ENCODE measurements around the gene DEPDC4.

DEPDC4 gene

GRCh38 chr12:100251917-100252316 is 15.0 kb downstream of the DEPDC4 start:
- H3K27ac ChIP-seq (ENCODE audit: low read length), result no peak overlapping the region
- H3K79me2 ChIP-seq (ENCODE audit: low read length), result no peaks in the 10 kb centered on the region
- no peaks in the 10 kb centered on the region for H3K36me3 ChIP-seq (replicated peaks; ENCODE audit: low read depth, low read length)
- no peaks in the 10 kb centered on the region for H4K20me1 ChIP-seq (ENCODE audit: insufficient read depth, low read length)
- H3K4me1 ChIP-seq (ENCODE audit: low read length), result 0 out of 2 replicates have a peak, but pooled peaks cover 4% of the 10 kb centered on the region
- H2AFZ ChIP-seq (ENCODE audit: low read depth, low read length), result no peak overlapping the region
- no peaks in the 10 kb centered on the region for H3K27me3 ChIP-seq (ENCODE audit: low read depth, low read length)
- H3K9ac ChIP-seq (ENCODE audit: low read length), result no peak overlapping the region
- no peak overlapping the region for H3K4me2 ChIP-seq (ENCODE audit: low read length)
- H3K9me3 ChIP-seq (ENCODE audit: insufficient read depth, low read length), result no peaks in the 10 kb centered on the region
- no peak for TF ChIP-seq EZH2phosphoT487 (IDR thresholded peaks at IDR 0.05; ENCODE audit: low read depth)
- TF ChIP-seq CTCF (IDR thresholded peaks at IDR 0.05; ENCODE audit: low read depth, low read length), result no peak
- H3K4me3 ChIP-seq (ENCODE audit: low read length), result no peak overlapping the region

DNA sequence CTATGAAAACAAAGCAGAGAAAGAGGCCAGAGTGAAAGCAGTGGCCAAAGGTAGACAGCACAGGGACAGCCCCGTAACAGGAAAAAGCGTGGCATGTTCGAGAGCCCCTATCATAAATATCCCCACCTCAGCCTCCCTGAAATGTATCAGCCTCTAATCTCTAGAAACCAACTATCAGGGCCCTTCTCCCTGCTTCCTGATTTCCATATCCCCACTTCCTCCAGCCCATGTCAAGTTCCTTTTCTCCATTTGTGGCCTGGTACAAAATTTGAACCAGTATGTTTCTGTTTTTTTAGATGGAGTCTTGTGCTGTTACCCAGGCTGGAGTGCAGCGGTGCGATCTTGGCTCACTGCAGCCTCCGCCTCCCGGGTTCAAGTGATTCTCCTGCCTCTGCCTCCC is 16.9 kb downstream of the DEPDC4 start:
- TF ChIP-seq CTCF (IDR thresholded peaks at IDR 0.05; ENCODE audit: low read depth, low read length) (no peak), EZH2phosphoT487 (IDR thresholded peaks at IDR 0.05; ENCODE audit: low read depth) (no peak)
- no peak overlapping the region for H3K4me2 ChIP-seq (ENCODE audit: low read length)

GRCh38 chr12:100248886-100249285 is 18.0 kb downstream of the DEPDC4 start:
- Histone ChIP-seq H3K4me1 (ENCODE audit: low read length) (0 out of 2 replicates have a peak, but pooled peaks cover 4% of the 10 kb centered on the region), H3K4me2 (ENCODE audit: low read length) (no peak overlapping the region), H4K20me1 (ENCODE audit: insufficient read depth, low read length) (no peaks in the 10 kb centered on the region), H2AFZ (ENCODE audit: low read depth, low read length) (no peak overlapping the region), H3K9me3 (ENCODE audit: insufficient read depth, low read length) (no peaks in the 10 kb centered on the region), H3K4me3 (ENCODE audit: low read length) (no peak overlapping the region), H3K27ac (ENCODE audit: low read length) (no peak overlapping the region), H3K27me3 (ENCODE audit: low read depth, low read length) (no peaks in the 10 kb centered on the region), H3K9ac (ENCODE audit: low read length) (no peak overlapping the region), H3K79me2 (ENCODE audit: low read length) (no peaks in the 10 kb centered on the region), H3K36me3 (replicated peaks; ENCODE audit: low read depth, low read length) (no peaks in the 10 kb centered on the region)
- TF ChIP-seq EZH2phosphoT487 (IDR thresholded peaks at IDR 0.05; ENCODE audit: low read depth), result no peak
- TF ChIP-seq CTCF (IDR thresholded peaks at IDR 0.05; ENCODE audit: low read depth, low read length), result no peak

More for the DNA sequence above, 16.9 kb downstream of the DEPDC4 start:
- Histone ChIP-seq H3K36me3 (replicated peaks; ENCODE audit: low read depth, low read length) (no peaks in the 10 kb centered on the region), H3K9me3 (ENCODE audit: insufficient read depth, low read length) (no peaks in the 10 kb centered on the region), H3K4me1 (ENCODE audit: low read length) (0 out of 2 replicates have a peak, but pooled peaks cover 4% of the 10 kb centered on the region), H2AFZ (ENCODE audit: low read depth, low read length) (no peak overlapping the region), H3K27ac (ENCODE audit: low read length) (no peak overlapping the region), H3K4me3 (ENCODE audit: low read length) (no peak overlapping the region), H3K9ac (ENCODE audit: low read length) (no peak overlapping the region), H3K27me3 (ENCODE audit: low read depth, low read length) (no peaks in the 10 kb centered on the region), H3K79me2 (ENCODE audit: low read length) (no peaks in the 10 kb centered on the region), H4K20me1 (ENCODE audit: insufficient read depth, low read length) (no peaks in the 10 kb centered on the region)

- no peak overlapping the region for H2AFZ ChIP-seq (ENCODE audit: low read depth, low read length)
- H3K36me3 ChIP-seq (replicated peaks; ENCODE audit: low read depth, low read length), result no peaks in the 10 kb centered on the region
- H3K4me2 ChIP-seq (ENCODE audit: low read length), result no peak overlapping the region
- TF ChIP-seq EZH2phosphoT487 (IDR thresholded peaks at IDR 0.05; ENCODE audit: low read depth) (no peak), CTCF (IDR thresholded peaks at IDR 0.05; ENCODE audit: low read depth, low read length) (no peak)
- H3K4me1 ChIP-seq (ENCODE audit: low read length), result 0 out of 2 replicates have a peak, but pooled peaks cover 4% of the 10 kb centered on the region
- no peak overlapping the region for H3K27ac ChIP-seq (ENCODE audit: low read length)
- H3K4me3 ChIP-seq (ENCODE audit: low read length), result no peak overlapping the region
- no peaks in the 10 kb centered on the region for H3K27me3 ChIP-seq (ENCODE audit: low read depth, low read length)
- no peaks in the 10 kb centered on the region for H3K9me3 ChIP-seq (ENCODE audit: insufficient read depth, low read length)
- H3K79me2 ChIP-seq (ENCODE audit: low read length), result no peaks in the 10 kb centered on the region
- no peaks in the 10 kb centered on the region for H4K20me1 ChIP-seq (ENCODE audit: insufficient read depth, low read length)
- no peak overlapping the region for H3K9ac ChIP-seq (ENCODE audit: low read length)
These were observed 19.1 kb downstream of the DEPDC4 start for GRCh38 chr12:100247765-100248164.

Measured in OCI-LY3 (cell line).